ENCODE measurements around the gene GEMIN7. TPM values are rescaled to one million over a fixed set of nuclear protein-coding genes. Genes with fewer than 3 reads are reported as not detected.
A peak's percentile ranks its signal among the peaks of the same experiment; 100 is the strongest.

Gene GEMIN7
- total and polyA plus RNA-seq, 9 donors = 9.7 to 16.0 (median 11.7) TPM

DNA sequence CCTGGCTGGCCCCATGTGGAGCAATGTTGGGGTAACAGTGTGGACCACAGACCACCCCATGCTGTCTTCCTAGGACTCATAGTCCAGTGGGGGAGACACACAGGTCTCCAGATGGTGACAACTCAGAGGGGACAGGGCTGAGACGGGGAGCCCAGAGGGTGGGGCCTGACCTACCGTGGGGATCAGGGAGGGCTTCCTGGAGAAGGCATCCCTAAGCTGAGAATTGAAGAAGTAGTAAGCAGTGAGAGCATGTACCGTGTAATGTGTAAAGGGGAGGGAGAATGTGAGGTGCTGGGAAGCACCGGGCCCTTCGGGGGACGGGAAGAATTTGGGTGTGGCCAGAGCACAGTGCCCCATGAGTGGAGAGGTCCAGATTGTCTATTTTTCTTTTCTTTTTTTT, 45.0 kb downstream of the GEMIN7 start:
- DNase-seq = no peak
- TF ChIP-seq, protein P1, sequence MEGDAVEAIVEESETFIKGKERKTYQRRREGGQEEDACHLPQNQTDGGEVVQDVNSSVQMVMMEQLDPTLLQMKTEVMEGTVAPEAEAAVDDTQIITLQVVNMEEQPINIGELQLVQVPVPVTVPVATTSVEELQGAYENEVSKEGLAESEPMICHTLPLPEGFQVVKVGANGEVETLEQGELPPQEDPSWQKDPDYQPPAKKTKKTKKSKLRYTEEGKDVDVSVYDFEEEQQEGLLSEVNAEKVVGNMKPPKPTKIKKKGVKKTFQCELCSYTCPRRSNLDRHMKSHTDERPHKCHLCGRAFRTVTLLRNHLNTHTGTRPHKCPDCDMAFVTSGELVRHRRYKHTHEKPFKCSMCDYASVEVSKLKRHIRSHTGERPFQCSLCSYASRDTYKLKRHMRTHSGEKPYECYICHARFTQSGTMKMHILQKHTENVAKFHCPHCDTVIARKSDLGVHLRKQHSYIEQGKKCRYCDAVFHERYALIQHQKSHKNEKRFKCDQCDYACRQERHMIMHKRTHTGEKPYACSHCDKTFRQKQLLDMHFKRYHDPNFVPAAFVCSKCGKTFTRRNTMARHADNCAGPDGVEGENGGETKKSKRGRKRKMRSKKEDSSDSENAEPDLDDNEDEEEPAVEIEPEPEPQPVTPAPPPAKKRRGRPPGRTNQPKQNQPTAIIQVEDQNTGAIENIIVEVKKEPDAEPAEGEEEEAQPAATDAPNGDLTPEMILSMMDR (IDR thresholded peaks at IDR 0.05) = no peak
- TF ChIP-seq POLR2A (IDR thresholded peaks at IDR 0.05) (no peak), EP300 (IDR thresholded peaks at IDR 0.05) (no peak)
- Histone ChIP-seq H3K27ac (no peak overlapping the region), H3K4me1 (ENCODE audit: insufficient read depth) (no peaks in the 10 kb centered on the region), H3K9me3 (no peaks in the 10 kb centered on the region), H3K36me3 (no peaks in the 10 kb centered on the region), H3K4me3 (no peak overlapping the region), H3K27me3 (no peaks in the 10 kb centered on the region)
- intact Hi-C loops (cut with DNase I) = no loop called here
- WGBS, 3 donors = 85 to 93% (median 87%) methylated on average over 6 of the region's 6 CpGs

DNA sequence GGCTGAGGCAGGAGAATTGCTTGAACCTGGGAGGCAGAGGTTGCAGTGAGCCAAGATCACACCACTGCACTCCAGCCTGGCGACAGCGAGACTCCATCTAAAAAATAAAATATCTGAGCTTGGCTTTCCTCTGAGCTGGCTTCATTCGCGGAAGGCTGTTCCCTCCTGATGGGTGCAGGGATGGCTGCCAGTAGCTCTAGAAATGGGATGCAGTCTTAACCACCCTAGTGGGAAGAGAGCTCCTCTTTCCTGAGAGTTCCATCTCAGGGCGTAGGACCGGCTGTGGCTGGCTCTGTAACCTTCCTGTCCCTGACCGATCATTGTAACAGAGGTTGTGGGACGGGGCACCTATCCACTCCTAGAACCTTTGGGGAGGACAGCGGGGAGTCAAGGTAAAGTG, 46.3 kb downstream of the GEMIN7 start:
- Histone ChIP-seq H3K9me3 (no peaks in the 10 kb centered on the region), H3K27ac (no peak overlapping the region), H3K4me1 (ENCODE audit: insufficient read depth) (no peaks in the 10 kb centered on the region), H3K4me3 (no peak overlapping the region), H3K36me3 (no peaks in the 10 kb centered on the region), H3K27me3 (no peaks in the 10 kb centered on the region)
- TF ChIP-seq EP300 (IDR thresholded peaks at IDR 0.05) = no peak
- no peak for TF ChIP-seq POLR2A (IDR thresholded peaks at IDR 0.05)
- TF ChIP-seq, protein P1 (IDR thresholded peaks at IDR 0.05) = no peak
- intact Hi-C loops (cut with DNase I) = no loop called here
- DNase-seq = no peak
- 94 to 96% (median 95%) methylated on average over 9 of the region's 9 CpGs for WGBS, 3 donors

GRCh38 chr19:45125975-45126493, 47.0 kb downstream of the GEMIN7 start:
- Histone ChIP-seq H3K4me3 (no peak overlapping the region), H3K9me3 (no peaks in the 10 kb centered on the region), H3K27ac (no peak overlapping the region), H3K36me3 (no peaks in the 10 kb centered on the region), H3K27me3 (no peaks in the 10 kb centered on the region), H3K4me1 (ENCODE audit: insufficient read depth) (no peaks in the 10 kb centered on the region)
- DNase-seq = peak in 1 of 5 donors; percentile 52
- TF ChIP-seq, protein P1 (IDR thresholded peaks at IDR 0.05) = no peak
- TF ChIP-seq POLR2A (IDR thresholded peaks at IDR 0.05) (no peak), EP300 (IDR thresholded peaks at IDR 0.05) (no peak)
- 68 to 72% (median 68%) methylated on average over 12 of the region's 12 CpGs for WGBS, 3 donors
- intact Hi-C loops (cut with DNase I) = no loop called here

DNA sequence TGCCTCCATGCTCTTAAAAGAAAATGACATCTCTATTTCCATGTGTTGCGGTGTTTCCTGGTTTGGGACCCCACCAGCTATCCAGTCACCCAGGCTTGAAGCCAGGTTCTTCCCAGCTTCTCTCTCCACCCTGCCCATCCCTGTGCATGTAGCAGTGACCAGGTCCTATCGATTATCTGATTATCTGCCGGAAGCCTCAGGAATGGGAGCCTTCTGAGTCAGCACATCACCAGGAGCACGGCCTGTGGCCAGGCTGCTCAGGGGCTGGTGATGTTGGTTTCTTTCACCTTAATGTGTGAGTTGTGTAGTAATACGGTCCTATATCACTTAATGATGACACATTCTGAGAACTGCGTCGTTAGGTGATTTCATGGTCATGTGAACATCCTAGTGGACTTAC, 47.6 kb downstream of the GEMIN7 start:
- intact Hi-C loops (cut with DNase I) = no loop called here
- WGBS, 3 donors = 91 to 95% (median 93%) methylated on average over 7 of the region's 7 CpGs
- H3K9me3 ChIP-seq = no peaks in the 10 kb centered on the region

More for the DNA sequence above, 47.6 kb downstream of the GEMIN7 start:
- Histone ChIP-seq H3K27ac (no peak overlapping the region), H3K36me3 (no peaks in the 10 kb centered on the region), H3K4me3 (no peak overlapping the region), H3K4me1 (ENCODE audit: insufficient read depth) (no peaks in the 10 kb centered on the region), H3K27me3 (no peaks in the 10 kb centered on the region)
- TF ChIP-seq EP300 (IDR thresholded peaks at IDR 0.05) (no peak), POLR2A (IDR thresholded peaks at IDR 0.05) (no peak)
- TF ChIP-seq, protein P1 (IDR thresholded peaks at IDR 0.05) = no peak
- no peak for DNase-seq
